B cell (primary cell): ENCODE data around the gene ZNF579. TPM values are rescaled to one million over a fixed set of nuclear protein-coding genes. Genes with fewer than 3 reads are reported as not detected.
A peak's percentile ranks its signal among the peaks of the same experiment; 100 is the strongest.

Experiments
- ATAC-seq: fragments of 200-7000 bp; cut with Tn5 transposase; one replicate; pipeline ENCODE4 v1.10.0; 2021; ENCODE audit warnings: low read depth, mild to moderate bottlenecking, moderate number of reproducible peaks, moderate library complexity
- CTCF ChIA-PET: fragments of 350-600 bp; sonication (Branson Sonifier 250); formaldehyde crosslinking; loops from one replicate; lab custom pipeline; 2021; ENCODE audit warnings: antibody characterized with exemption, inconsistent platforms; lab: Charles Lee
- POLR2A ChIA-PET: fragments of 350-600 bp; sonication (Branson Sonifier 250); formaldehyde crosslinking; loops from one replicate; lab custom pipeline; 2021; ENCODE audit warnings: antibody characterized with exemption; lab: Charles Lee
- DNase-seq: peaks from one replicate; pipeline ENCODE4 v3.0.0; 2013
- H2AFZ ChIP-seq: 2 replicates; pipeline ENCODE4 v1.6.1; 2012; ENCODE audit warnings: mild to moderate bottlenecking, low read depth, low read length; ENCODE audit not compliant: insufficient read depth, poor library complexity, severe bottlenecking
- H3K27ac ChIP-seq, 2 donors: 1 replicate in 1 of 2; 2 replicates in 1 of 2; pipeline ENCODE4 v1.5.1; 2012 to 2013; ENCODE audit warnings: low read length in 2 of 2, mild to moderate bottlenecking in 2 of 2, moderate library complexity in 1 of 2
- H3K27me3 ChIP-seq, 4 experiments: fragments of 200-600 bp in 1 of 4; sonication (generic) in 1 of 4; replicated peaks in 1 of 4; 1 replicate in 2 of 4; 2 replicates in 2 of 4; pipeline versions ENCODE4 v1.6.1 to v1.7.0; 2013 to 2016; ENCODE audit warnings: low read length in 3 of 4, mild to moderate bottlenecking in 2 of 4, mixed read lengths in 1 of 4, moderate library complexity in 1 of 4; ENCODE audit not compliant: insufficient read depth in 4 of 4, control insufficient read depth in 3 of 4; ENCODE audit errors: control extremely low read depth in 1 of 4
- H3K36me3 ChIP-seq, 2 experiments: replicated peaks in 1 of 2; 1 replicate in 1 of 2; 2 replicates in 1 of 2; pipeline versions ENCODE4 v1.6.1 to v1.7.1; 2013; ENCODE audit warnings: low read length in 1 of 2; ENCODE audit not compliant: insufficient read depth in 2 of 2, control insufficient read depth in 1 of 2; ENCODE audit errors: control extremely low read depth in 1 of 2, extremely low read depth in 1 of 2
- H3K4me1 ChIP-seq, 2 donors: fragments of 200-600 bp in 1 of 2; sonication (generic) in 1 of 2; 1 replicate in 1 of 2; 2 replicates in 1 of 2; pipeline versions ENCODE4 v1.5.1 to v1.6.1; 2013 to 2017; ENCODE audit warnings: low read length in 2 of 2; ENCODE audit not compliant: control insufficient read depth in 2 of 2, insufficient read depth in 2 of 2
- H3K4me2 ChIP-seq: replicated peaks from 2 replicates; pipeline ENCODE3; 2012; ENCODE audit warnings: mild to moderate bottlenecking, low read depth, low read length; ENCODE audit not compliant: poor library complexity, severe bottlenecking
- H3K4me3 ChIP-seq, 5 experiments: fragments of 200-600 bp in 1 of 5; sonication (generic) in 1 of 5; 1 replicate in 3 of 5; 2 replicates in 2 of 5; pipeline versions ENCODE4 v1.5.1 to v1.7.0; 2011 to 2016; ENCODE audit warnings: low read length in 4 of 5, mild to moderate bottlenecking in 4 of 5, low read depth in 2 of 5, control low read depth in 1 of 5, moderate library complexity in 1 of 5; ENCODE audit not compliant: insufficient read depth in 1 of 5; ENCODE audit errors: control extremely low read depth in 1 of 5, extremely low read depth in 1 of 5
- H3K79me2 ChIP-seq: fragments of 200-600 bp; sonication (generic); one replicate; pipeline ENCODE4 v1.6.0; 2016; ENCODE audit warnings: low read length; ENCODE audit not compliant: control insufficient read depth, insufficient read depth
- H3K9ac ChIP-seq: fragments of 200-600 bp; sonication (generic); 2 replicates; pipeline ENCODE4 v1.6.1; 2017; ENCODE audit warnings: mild to moderate bottlenecking, low read length, moderate library complexity
- H3K9me3 ChIP-seq, 3 donors: one replicate each; pipeline versions ENCODE4 v1.6.1 to v1.7.1; 2013; ENCODE audit warnings: low read length in 2 of 3; ENCODE audit not compliant: control insufficient read depth in 2 of 3, insufficient read depth in 1 of 3; ENCODE audit errors: control extremely low read depth in 1 of 3
- H4K20me1 ChIP-seq: 2 replicates; pipeline ENCODE4 v1.6.0; 2012; ENCODE audit warnings: mild to moderate bottlenecking, low read length; ENCODE audit not compliant: insufficient read depth, control insufficient read depth, poor library complexity, severe bottlenecking
- H3K27ac Mint-ChIP-seq: one replicate; pipeline ENCODE4 v1.8.0; 2021; ENCODE audit warnings: mixed read lengths
- H3K27me3 Mint-ChIP-seq: one replicate; pipeline ENCODE4 v1.8.0; 2021; ENCODE audit warnings: mixed read lengths
- H3K4me1 Mint-ChIP-seq: one replicate; pipeline ENCODE4 v1.8.0; 2021; ENCODE audit warnings: mixed read lengths
- H3K4me3 Mint-ChIP-seq: one replicate; pipeline ENCODE4 v1.8.0; 2021; ENCODE audit warnings: mixed read lengths
- H3K9me3 Mint-ChIP-seq: one replicate; pipeline ENCODE4 v1.8.0; 2022; ENCODE audit warnings: mixed read lengths; ENCODE audit not compliant: insufficient read depth
- EZH2 ChIP-seq: IDR thresholded peaks from 2 replicates; pipeline ENCODE4 v1.6.1; 2012; ENCODE audit warnings: borderline replicate concordance, low read depth, mild to moderate bottlenecking, moderate library complexity, low read length; ENCODE audit not compliant: insufficient read depth, poor library complexity, severe bottlenecking
- WGBS: methylation state at CpG from one replicate; pipeline ENCODE4 v1.1.5; 2013; ENCODE audit warnings: missing lambda C conversion rate; ENCODE audit not compliant: insufficient coverage; 5-methylcytosine and 5-hydroxymethylcytosine counted together
- intact Hi-C: fragments of 100-400 bp; cut with micrococcal nuclease; formaldehyde crosslinking; loops from one replicate; pipeline ENCODE4 v1.10.0; 2022
- polyA plus RNA-seq: library from polyadenylated mRNA; depleted of rRNA; stranded (reverse); fragments of >200 nt; gene quantifications from 2 replicates; pipeline ENCODE4 v1.2.3, GENCODE V29; 2012
- total RNA-seq, 2 donors: library from RNA; stranded (reverse); fragments of 120-200 nt in 1 of 2; gene quantifications; 1 replicate in 1 of 2; 2 replicates in 1 of 2; pipeline versions ENCODE4 v1.2.3 to v1.2.4, GENCODE V29; 2013 to 2022
- TF ChIP-seq, protein P1 (sequence below): fragments of 200-600 bp; IDR thresholded peaks from one replicate; pipeline ENCODE4 v1.8.0; 2022; ENCODE audit warnings: antibody characterized with exemption, mild to moderate bottlenecking

Gene ZNF579
- total and polyA plus RNA-seq, 2 donors (not counting 1 experiment from before 2014, with no cell fraction given) = 3.7 to 10.3 TPM

GRCh38 chr19:55603581-55604292, 23.1 kb upstream of the ZNF579 start:
- no peak for DNase-seq
- peaks cover 0 to 8% (median 0%) of the 10 kb centered on the region in 3 donors for H3K9me3 ChIP-seq
- peak overlapping the region; percentile 51 for H3K27ac Mint-ChIP-seq
- no peaks in the 10 kb centered on the region for H3K9me3 Mint-ChIP-seq
- peaks cover 52% of the 10 kb centered on the region for H3K4me1 Mint-ChIP-seq
- H3K9ac ChIP-seq = no peak overlapping the region
- peaks cover 0 to 3% of the 10 kb centered on the region in 2 experiments for H3K36me3 ChIP-seq
- H3K4me3 Mint-ChIP-seq = peak overlapping the region; percentile 47
- no peak overlapping the region for H3K27ac ChIP-seq
- intact Hi-C loops = loop anchor here (2.0 to 10.0 kb wide), 3 partner anchors 17 to 349 kb away; partner anchors contain the start of genes BRSK1, HSPBP1 and PPP6R1
- POLR2A ChIA-PET = interaction anchor here (0.6 to 1.3 kb wide), 2 partner anchors 29 to 87 kb away, joined by 3 read pairs; no protein-coding TSS in a partner anchor
- CTCF ChIA-PET = interaction anchor here (0.7 to 1.6 kb wide), 6 partner anchors 21 to 100 kb away, joined by 3 to 5 read pairs (median 4); no protein-coding TSS in a partner anchor
- no peaks in the 10 kb centered on the region for H4K20me1 ChIP-seq
- WGBS = 93% methylated on average over 20 of the region's 22 CpGs
- TF ChIP-seq, protein P1, sequence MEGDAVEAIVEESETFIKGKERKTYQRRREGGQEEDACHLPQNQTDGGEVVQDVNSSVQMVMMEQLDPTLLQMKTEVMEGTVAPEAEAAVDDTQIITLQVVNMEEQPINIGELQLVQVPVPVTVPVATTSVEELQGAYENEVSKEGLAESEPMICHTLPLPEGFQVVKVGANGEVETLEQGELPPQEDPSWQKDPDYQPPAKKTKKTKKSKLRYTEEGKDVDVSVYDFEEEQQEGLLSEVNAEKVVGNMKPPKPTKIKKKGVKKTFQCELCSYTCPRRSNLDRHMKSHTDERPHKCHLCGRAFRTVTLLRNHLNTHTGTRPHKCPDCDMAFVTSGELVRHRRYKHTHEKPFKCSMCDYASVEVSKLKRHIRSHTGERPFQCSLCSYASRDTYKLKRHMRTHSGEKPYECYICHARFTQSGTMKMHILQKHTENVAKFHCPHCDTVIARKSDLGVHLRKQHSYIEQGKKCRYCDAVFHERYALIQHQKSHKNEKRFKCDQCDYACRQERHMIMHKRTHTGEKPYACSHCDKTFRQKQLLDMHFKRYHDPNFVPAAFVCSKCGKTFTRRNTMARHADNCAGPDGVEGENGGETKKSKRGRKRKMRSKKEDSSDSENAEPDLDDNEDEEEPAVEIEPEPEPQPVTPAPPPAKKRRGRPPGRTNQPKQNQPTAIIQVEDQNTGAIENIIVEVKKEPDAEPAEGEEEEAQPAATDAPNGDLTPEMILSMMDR = no peak
- TF ChIP-seq EZH2 = no peak
- H3K27me3 ChIP-seq = no peaks in the 10 kb centered on the region
- peaks cover 17 to 38% of the 10 kb centered on the region in 2 donors for H3K4me1 ChIP-seq
- no peak overlapping the region for H3K4me2 ChIP-seq
- no peak for ATAC-seq
- H3K27me3 Mint-ChIP-seq = no peaks in the 10 kb centered on the region
- H3K4me3 ChIP-seq = no peak overlapping the region
- H3K79me2 ChIP-seq = peaks cover 27% of the 10 kb centered on the region
- no peak overlapping the region for H2AFZ ChIP-seq

DNA sequence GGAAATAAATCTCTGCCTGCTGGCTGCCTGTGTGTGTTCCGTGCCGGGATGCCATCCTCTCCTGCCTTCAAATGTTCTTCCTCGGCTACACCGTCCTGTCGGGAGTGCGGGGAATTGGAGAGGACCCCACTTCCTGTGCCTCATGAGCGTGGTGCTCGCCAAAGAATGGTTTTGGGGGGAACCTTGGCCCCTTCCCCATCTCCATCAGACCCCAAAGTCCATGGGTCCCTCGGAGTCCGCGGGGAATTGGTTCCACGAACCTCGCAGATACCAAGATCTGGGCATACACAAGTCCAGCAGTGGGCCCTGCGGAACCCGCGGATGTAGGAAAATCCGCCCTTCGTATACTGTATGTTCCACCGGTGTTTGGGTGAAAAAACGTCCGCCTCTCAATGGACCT, 22.5 kb upstream of the ZNF579 start:
- Histone ChIP-seq H2AFZ (no peak overlapping the region), H3K27ac (no peak overlapping the region), H3K4me1 (peaks cover 17 to 42% of the 10 kb centered on the region in 2 donors), H3K9ac (no peak overlapping the region), H3K4me2 (no peak overlapping the region), H3K79me2 (peaks cover 22% of the 10 kb centered on the region), H3K36me3 (peaks cover 0 to 3% of the 10 kb centered on the region in 2 experiments), H3K9me3 (peaks cover 0 to 8% (median 0%) of the 10 kb centered on the region in 3 donors), H4K20me1 (no peaks in the 10 kb centered on the region), H3K4me3 (no peak overlapping the region), H3K27me3 (no peaks in the 10 kb centered on the region)
- no peak for ATAC-seq
- CTCF ChIA-PET = interaction anchor here (1.6 kb wide), 1 partner anchor 86 kb away, joined by 5 read pairs; no protein-coding TSS in a partner anchor
- intact Hi-C loops = loop anchor here (10.0 kb wide), 2 partner anchors 318 to 348 kb away; partner anchors contain the start of genes BRSK1, HSPBP1 and PPP6R1
- Mint-ChIP-seq H3K27ac (no peak overlapping the region), H3K4me3 (peak overlapping the region; percentile 47), H3K4me1 (peaks cover 50% of the 10 kb centered on the region), H3K9me3 (no peaks in the 10 kb centered on the region), H3K27me3 (no peaks in the 10 kb centered on the region)
- DNase-seq = no peak
- 98% methylated on average over 19 of the region's 21 CpGs for WGBS
- POLR2A ChIA-PET = no interaction called here
- TF ChIP-seq EZH2 = no peak
- TF ChIP-seq, protein P1 = no peak
